IPS-NIHi11 (cell line): Measurements from ENCODE around the gene ACSM4.
A peak's percentile ranks its signal among the peaks of the same experiment; 100 is the strongest.

ENCODE experiments used
- DNase-seq: peaks from one replicate; pipeline ENCODE4 v3.0.0; 2012; ENCODE audit warnings: mixed read lengths, low spot score

The ACSM4 gene

GRCh38 chr12:7339675-7340074 lies 35.8 kb downstream of the ACSM4 start:
- no peak for DNase-seq

- no peak for DNase-seq
Observed at GRCh38 chr12:7344833-7345606, 41.1 kb downstream of the ACSM4 start.

- DNase-seq = no peak
Observed at GRCh38 chr12:7346551-7347225, 42.8 kb downstream of the ACSM4 start.

DNA sequence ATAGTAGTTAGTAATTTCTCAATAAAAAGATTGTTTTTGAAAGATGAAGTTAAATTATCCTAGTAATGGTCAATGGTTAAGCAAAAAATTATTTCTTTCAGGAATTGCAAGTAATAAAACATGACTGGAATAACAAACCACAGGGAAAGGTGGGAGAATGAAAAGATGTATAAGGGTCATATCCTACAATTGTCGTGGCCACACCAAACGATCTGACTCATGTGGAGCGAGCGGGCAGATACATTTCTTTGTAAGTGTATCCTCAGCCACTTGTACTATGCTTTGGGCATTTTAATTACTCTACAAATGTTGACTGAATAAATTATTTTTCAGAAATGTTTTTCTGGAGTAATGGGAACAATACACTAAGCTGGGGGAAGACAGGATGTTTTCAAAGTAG lies 45.5 kb downstream of the ACSM4 start:
- DNase-seq = no peak

GRCh38 chr12:7351177-7351576 lies 47.3 kb downstream of the ACSM4 start:
- DNase-seq = no peak

DNA sequence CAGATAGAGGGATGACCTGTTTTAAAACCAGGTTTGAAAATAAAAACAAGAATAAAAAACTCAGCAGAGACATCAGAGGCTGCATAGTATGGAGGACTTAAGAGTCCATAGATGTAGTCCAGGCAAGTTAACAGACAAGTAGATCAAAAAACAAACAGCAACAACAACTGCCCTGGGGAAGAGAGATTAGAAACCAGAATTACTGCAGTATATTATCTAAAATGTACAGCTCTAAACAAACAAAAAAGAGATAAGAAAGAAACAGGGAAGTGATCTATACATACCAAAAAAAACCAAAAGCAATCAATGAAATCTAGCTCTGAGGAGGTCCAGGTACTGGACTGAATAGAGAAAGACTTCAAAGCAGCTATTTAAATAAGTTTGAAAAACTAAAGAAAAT lies 48.8 kb downstream of the ACSM4 start:
- DNase-seq = no peak

DNA sequence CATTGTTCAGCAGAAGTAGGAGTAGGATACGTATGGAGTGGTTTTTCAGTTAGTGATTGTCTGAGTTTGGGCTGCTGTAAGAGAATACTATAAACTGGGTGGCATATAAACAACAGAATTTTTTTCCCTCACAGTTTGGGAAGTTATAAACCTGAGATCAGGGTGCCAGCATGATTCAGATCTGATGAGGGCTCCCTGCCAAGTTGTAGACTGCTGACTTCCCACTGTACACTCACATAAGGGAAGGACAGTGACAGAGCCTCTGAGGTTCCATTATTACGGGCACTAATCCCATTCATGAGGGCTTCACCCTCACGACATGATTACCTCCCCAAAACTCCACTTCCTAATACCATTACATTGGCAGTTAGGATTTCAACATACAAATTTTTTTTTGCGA lies 50.7 kb downstream of the ACSM4 start:
- no peak for DNase-seq

- peak; percentile 24 for DNase-seq
Observed at GRCh38 chr12:7361265-7361664, 57.4 kb downstream of the ACSM4 start.

DNA sequence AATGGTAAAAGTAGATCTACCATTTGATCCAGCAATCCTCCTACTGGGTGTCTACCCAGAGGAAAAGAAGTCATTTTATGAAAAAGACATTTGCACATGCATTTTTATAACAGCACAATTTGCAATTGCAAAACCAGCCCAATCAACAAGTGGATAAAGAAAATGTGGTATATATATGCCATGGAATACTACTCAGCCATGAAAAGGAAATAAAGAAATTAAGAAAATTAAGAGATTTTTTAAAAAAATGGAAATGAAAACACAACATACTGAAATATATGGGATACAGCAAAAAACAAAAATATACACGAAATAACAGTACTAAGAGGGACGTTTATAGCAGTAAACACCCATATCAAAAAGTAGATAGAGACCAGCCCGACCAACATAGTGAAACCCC lies 58.9 kb downstream of the ACSM4 start:
- no peak for DNase-seq

DNA sequence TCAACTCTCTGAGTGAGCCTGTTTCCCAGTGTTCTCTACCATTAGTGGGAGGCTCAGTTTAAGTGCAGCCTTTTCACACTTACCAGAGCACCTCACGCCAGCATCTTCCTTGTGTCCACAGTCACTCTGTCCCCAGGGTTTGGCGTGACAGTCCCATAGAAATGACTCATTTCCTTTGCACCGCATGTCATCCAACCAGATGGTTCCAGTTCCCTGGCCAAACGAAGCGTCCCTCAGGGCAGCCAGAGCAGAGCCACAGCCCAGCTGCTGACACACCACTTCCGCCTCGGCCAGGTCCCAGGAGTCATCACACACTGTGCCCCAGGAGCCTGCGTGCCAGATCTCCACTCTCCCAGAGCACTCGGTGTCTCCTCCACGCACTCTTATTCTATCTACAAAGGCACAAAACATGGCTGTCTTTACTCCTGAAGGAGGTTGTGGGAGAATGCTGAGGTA lies 65.4 kb downstream of the ACSM4 start:
- DNase-seq = no peak

DNA sequence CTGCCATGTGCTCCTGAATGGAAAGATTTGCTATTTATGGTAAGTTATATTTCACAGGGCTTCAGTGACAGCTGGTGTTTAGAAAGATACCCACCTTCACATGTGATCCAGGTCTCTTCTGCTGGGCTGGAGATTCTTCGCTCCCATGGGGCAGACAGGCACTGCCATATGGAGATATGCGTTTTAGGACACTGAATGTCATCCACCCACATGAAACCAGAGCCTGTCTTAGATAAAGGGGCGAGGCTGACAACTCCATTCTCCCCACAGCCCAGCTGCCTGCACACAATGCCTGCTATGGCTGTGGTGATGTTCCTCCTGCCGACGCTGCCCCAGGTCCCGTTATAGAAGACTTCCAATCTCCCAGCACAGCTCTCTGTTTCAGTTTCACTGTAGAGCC lies 69.4 kb downstream of the ACSM4 start:
- no peak for DNase-seq

- peak; percentile 78 for DNase-seq
Observed at GRCh38 chr12:7374423-7375144, 70.7 kb downstream of the ACSM4 start.

- no peak for DNase-seq
Observed at GRCh38 chr12:7375145-7375543, 71.3 kb downstream of the ACSM4 start.

DNA sequence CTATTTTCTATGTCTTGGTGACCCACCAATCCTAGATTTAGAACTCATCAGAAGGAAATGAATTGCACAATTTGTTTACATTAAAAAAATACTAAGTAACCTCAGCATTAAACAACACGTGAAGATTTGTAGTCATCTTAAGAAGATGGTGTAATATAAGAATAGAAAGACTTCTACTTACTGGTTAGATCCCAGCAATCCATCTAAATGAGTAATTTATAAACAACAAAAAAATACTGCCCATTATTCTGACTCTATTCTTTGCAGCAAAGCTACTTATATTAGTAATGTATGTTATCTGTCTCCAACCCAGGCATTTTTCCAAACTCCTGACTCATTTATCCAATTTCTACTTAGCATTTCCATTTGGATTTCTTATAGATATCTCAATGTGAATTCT lies 72.3 kb downstream of the ACSM4 start:
- DNase-seq = no peak
